Motor neuron (in vitro differentiated cells): Measurements from ENCODE around the gene CERT1. TPM values are rescaled to one million over a fixed set of nuclear protein-coding genes. Genes with fewer than 3 reads are reported as not detected.
"Not testable (repeated sequence)": the region's sequence is repeated elsewhere in the genome, so short reads cannot be mapped to it uniquely, and the experiment has no call there.

Experiments
- ATAC-seq, 8 experiments: fragments of 200-7000 bp; cut with Tn5 transposase; replicated peaks in 6 of 8; 2 replicates each; pipeline ENCODE4 v1.8.0; 2021; ENCODE audit warnings: mild to moderate bottlenecking in 8 of 8, moderate library complexity in 8 of 8
- H3K27ac ChIP-seq, 2 donors: fragments of 250-450 bp; sonication (Bioruptor Pico); 2 replicates each; pipeline ENCODE4 v1.9.0; 2021; ENCODE audit warnings: antibody characterized with exemption in 2 of 2, mild to moderate bottlenecking in 2 of 2, moderate library complexity in 1 of 2
- H3K4me1 ChIP-seq, 2 donors: fragments of 250-450 bp; sonication (Bioruptor Pico); replicated peaks in 1 of 2; 2 replicates each; pipeline ENCODE4 v1.6.1; 2021; ENCODE audit warnings: antibody characterized with exemption in 2 of 2, mild to moderate bottlenecking in 2 of 2, moderate library complexity in 1 of 2
- H3K4me3 ChIP-seq, 5 donors: fragments of 250-450 bp; sonication (Bioruptor Pico); 2 replicates each; pipeline ENCODE4 v1.9.0; 2021; ENCODE audit warnings: antibody characterized with exemption in 5 of 5, mild to moderate bottlenecking in 5 of 5, moderate library complexity in 4 of 5
- WGBS, 10 experiments: fragments of 450-650 bp; shearing (Covaris generic); methylation state at CpG; one replicate each; pipeline ENCODE4 v1.0.0; 2022; 5-methylcytosine and 5-hydroxymethylcytosine counted together
- in situ Hi-C, 9 experiments: fragments of 400-800 bp; cut with MboI; loops; one replicate each; pipeline ENCODE4 v1.15.0; 2021; ENCODE audit warnings: low sequenced_read_pairs in 9 of 9, low pct_unique_long_range_greater_than_20kb in 2 of 9; ENCODE audit not compliant: unreplicated experiment in 9 of 9
- total RNA-seq, 8 experiments: library from RNA; unstranded; fragments of 300-600 nt; gene quantifications; 2 replicates each; pipeline versions ENCODE4 v1.2.3 to v1.2.4, GENCODE V29; 2022

The CERT1 gene
- total RNA-seq, 8 experiments from 2014 or later, result 15.4 to 28.0 (median 22.4) TPM

GRCh38 chr5:75519761-75520160 is 8.3 kb upstream of the CERT1 start:
- WGBS, 10 experiments, result 86 to 100% (median 100%) methylated on average over 1 of the region's 1 CpG; no CpG with 5 or more reads in 1 of the 10 experiments

GRCh38 chr5:75514323-75514722 is 2.9 kb upstream of the CERT1 start:
- WGBS, 10 experiments, result 83 to 100% (median 98%) methylated on average over 2 to 3 of the region's 3 CpGs
- no peak for ATAC-seq
- Histone ChIP-seq H3K4me3 (no peak overlapping the region), H3K4me1 (peaks cover 4% of the 10 kb centered on the region in 2 donors), H3K27ac (no peak overlapping the region)
- in situ Hi-C loops, result no loop called here

More at GRCh38 chr5:75519761-75520160, 8.3 kb upstream of the CERT1 start:
- no peak overlapping the region for H3K4me3 ChIP-seq
- in situ Hi-C loops, result no loop called here
- H3K27ac ChIP-seq, result no peak overlapping the region
- no peaks in the 10 kb centered on the region for H3K4me1 ChIP-seq
- ATAC-seq, result no peak

GRCh38 chr5:75513841-75514240 is 2.4 kb upstream of the CERT1 start:
- Histone ChIP-seq H3K4me3 (no peak overlapping the region), H3K27ac (no peak overlapping the region), H3K4me1 (peaks cover 4 to 7% of the 10 kb centered on the region in 2 donors)
- in situ Hi-C loops, result no loop called here
- 56 to 100% (median 91%) methylated on average over 1 of the region's 1 CpG; no CpG with 5 or more reads in 2 of the 10 experiments for WGBS, 10 experiments
- ATAC-seq, result no peak

- 43 to 88% (median 61%) methylated on average over 3 to 13 of the region's 16 CpGs for WGBS, 10 experiments
- H3K4me3 ChIP-seq, result peak overlapping the region; percentile 63 to 94 (median 81)
- in situ Hi-C loops, result no loop called here
- H3K27ac ChIP-seq, result peak overlapping the region in 1 of 2 donors; percentile 83
- no peak for ATAC-seq
- peaks cover 4 to 15% of the 10 kb centered on the region in 2 donors for H3K4me1 ChIP-seq
These were observed 1.1 kb upstream of the CERT1 start for GRCh38 chr5:75512383-75513074.

GRCh38 chr5:75510836-75511434 is 494 bp downstream of the CERT1 start:
- peak; percentile 46 to 62 (median 56) for ATAC-seq

GRCh38 chr5:75510417-75510835 is 1.0 kb downstream of the CERT1 start:
- H3K4me3 ChIP-seq, result peak overlapping the region; percentile 63 to 94 (median 81)
- peaks cover 4 to 15% of the 10 kb centered on the region in 2 donors for H3K4me1 ChIP-seq
- 0 to 13% (median 0%) methylated on average over 1 to 10 of the region's 15 CpGs; no CpG with 5 or more reads in 1 of the 10 experiments for WGBS, 10 experiments
- peak in 3 of 8 experiments; percentile 3 to 5 (median 4) for ATAC-seq
- in situ Hi-C loops, result no loop called here
- H3K27ac ChIP-seq, result no peak overlapping the region

More at GRCh38 chr5:75510836-75511434, 494 bp downstream of the CERT1 start:
- Histone ChIP-seq H3K4me1 (peaks cover 4 to 15% of the 10 kb centered on the region in 2 donors), H3K27ac (peak overlapping the region; percentile 76 to 89), H3K4me3 (peak overlapping the region; percentile 63 to 94 (median 81))
- in situ Hi-C loops, result no loop called here
- WGBS, 10 experiments, result 0% methylated on average over 2 of the region's 54 CpGs; no CpG with 5 or more reads in 9 of the 10 experiments

GRCh38 chr5:75509956-75510355 is 1.5 kb downstream of the CERT1 start:
- WGBS, 10 experiments, result 0 to 20% (median 0%) methylated on average over 1 of the region's 1 CpG; no CpG with 5 or more reads in 2 of the 10 experiments

GRCh38 chr5:75509546-75509945 is 1.9 kb downstream of the CERT1 start:
- Histone ChIP-seq H3K27ac (no peak overlapping the region), H3K4me3 (peak overlapping the region; percentile 63 to 94 (median 81)), H3K4me1 (peaks cover 4 to 15% of the 10 kb centered on the region in 2 donors)
- WGBS, 10 experiments, result 33 to 100% (median 62%) methylated on average over 1 to 4 of the region's 4 CpGs
- no peak for ATAC-seq
- in situ Hi-C loops, result no loop called here

More at GRCh38 chr5:75509956-75510355, 1.5 kb downstream of the CERT1 start:
- peak overlapping the region; percentile 63 to 94 (median 81) for H3K4me3 ChIP-seq
- H3K4me1 ChIP-seq, result peaks cover 4 to 15% of the 10 kb centered on the region in 2 donors
- in situ Hi-C loops, result no loop called here
- no peak overlapping the region for H3K27ac ChIP-seq
- no peak for ATAC-seq

- Histone ChIP-seq H3K4me3 (no peak overlapping the region), H3K4me1 (peaks cover 3 to 14% of the 10 kb centered on the region in 2 donors), H3K27ac (no peak overlapping the region)
- ATAC-seq, result no peak
- WGBS, 10 experiments, result 100% methylated on average over 1 of the region's 1 CpG; no CpG with 5 or more reads in 1 of the 10 experiments
- in situ Hi-C loops, result no loop called here
These were observed 3.6 kb downstream of the CERT1 start for GRCh38 chr5:75507841-75508240.

- H3K4me3 ChIP-seq, H3K27ac ChIP-seq, in situ Hi-C loops, ATAC-seq: not testable (repeated sequence)
- WGBS, 10 experiments, result 69 to 100% (median 95%) methylated on average over 1 to 5 of the region's 5 CpGs
- H3K4me1 ChIP-seq, result peaks cover 0 to 11% of the 10 kb centered on the region in 2 donors
These were observed 6.3 kb downstream of the CERT1 start for GRCh38 chr5:75505112-75505511.

GRCh38 chr5:75498875-75499274 is 12.6 kb downstream of the CERT1 start:
- H3K4me1 ChIP-seq, H3K27ac ChIP-seq, H3K4me3 ChIP-seq, in situ Hi-C loops, ATAC-seq: not testable (repeated sequence)
- 71 to 100% (median 92%) methylated on average over 1 of the region's 1 CpG; no CpG with 5 or more reads in 6 of the 10 experiments for WGBS, 10 experiments

GRCh38 chr5:75498208-75498777 is 13.1 kb downstream of the CERT1 start:
- in situ Hi-C loops, result no loop called here
- ATAC-seq, result no peak
- 80 to 100% (median 100%) methylated on average over 1 to 5 of the region's 7 CpGs for WGBS, 10 experiments
- no peak overlapping the region for H3K4me3 ChIP-seq
- H3K27ac ChIP-seq, result no peak overlapping the region
- no peaks in the 10 kb centered on the region for H3K4me1 ChIP-seq

GRCh38 chr5:75496026-75496425 is 15.4 kb downstream of the CERT1 start:
- no peak overlapping the region for H3K27ac ChIP-seq
- no peak overlapping the region for H3K4me3 ChIP-seq
- no peaks in the 10 kb centered on the region for H3K4me1 ChIP-seq
- 72 to 100% (median 95%) methylated on average over 1 to 3 of the region's 3 CpGs for WGBS, 10 experiments
- no peak for ATAC-seq
- in situ Hi-C loops, result no loop called here
